ENCODE data around the gene VWCE. TPM values are rescaled to one million over a fixed set of nuclear protein-coding genes. Genes with fewer than 3 reads are reported as not detected.

VWCE gene
- total and polyA plus RNA-seq, 9 of the 15 experiments (the other 6 are each of a cell fraction or from before 2014, with no cell fraction given), result 0.06 to 1.6 (median 0.63) TPM; not detected in 1

DNA sequence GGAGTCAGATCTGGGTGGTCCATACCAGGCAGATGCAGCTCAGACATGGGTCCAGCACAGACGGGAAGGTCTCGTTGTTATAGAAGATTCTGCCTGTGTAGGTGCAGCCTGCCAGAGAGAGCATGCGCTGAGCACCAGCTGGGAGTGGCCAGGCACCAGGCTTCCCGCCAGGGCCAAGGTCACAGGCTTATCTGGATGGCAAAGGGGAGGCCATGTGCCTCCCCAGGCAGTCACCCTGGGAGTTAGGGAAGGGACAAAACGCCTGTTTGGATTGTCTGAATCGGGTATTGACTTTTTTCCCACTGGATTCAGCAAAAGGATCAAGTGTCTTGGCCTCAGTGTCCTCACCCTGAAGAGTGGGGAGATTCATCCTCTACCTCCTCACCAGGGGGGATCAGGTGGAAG, 27.7 kb downstream of the VWCE start (continued):
- peak; percentile 89 for TF ChIP-seq MYC (IDR thresholded peaks at IDR 0.05; ENCODE audit: low read depth, low read length)
- TF ChIP-seq MYC (CRISPR knock-in tag; IDR thresholded peaks at IDR 0.05; ENCODE audit: borderline replicate concordance, low read depth), result no peak
- peak; percentile 61; the same call in 1 of the 2 replicates for TF ChIP-seq TFAP4 (CRISPR knock-in tag; IDR thresholded peaks at IDR 0.05; ENCODE audit: borderline replicate concordance)
- TF ChIP-seq SMAD4 (CRISPR knock-in tag; conservative IDR thresholded peaks at IDR 0.05), result 0 out of 2 replicates have a peak, but pooled peaks have one; percentile 18
- TF ChIP-seq, protein P1, sequence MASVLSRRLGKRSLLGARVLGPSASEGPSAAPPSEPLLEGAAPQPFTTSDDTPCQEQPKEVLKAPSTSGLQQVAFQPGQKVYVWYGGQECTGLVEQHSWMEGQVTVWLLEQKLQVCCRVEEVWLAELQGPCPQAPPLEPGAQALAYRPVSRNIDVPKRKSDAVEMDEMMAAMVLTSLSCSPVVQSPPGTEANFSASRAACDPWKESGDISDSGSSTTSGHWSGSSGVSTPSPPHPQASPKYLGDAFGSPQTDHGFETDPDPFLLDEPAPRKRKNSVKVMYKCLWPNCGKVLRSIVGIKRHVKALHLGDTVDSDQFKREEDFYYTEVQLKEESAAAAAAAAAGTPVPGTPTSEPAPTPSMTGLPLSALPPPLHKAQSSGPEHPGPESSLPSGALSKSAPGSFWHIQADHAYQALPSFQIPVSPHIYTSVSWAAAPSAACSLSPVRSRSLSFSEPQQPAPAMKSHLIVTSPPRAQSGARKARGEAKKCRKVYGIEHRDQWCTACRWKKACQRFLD (CRISPR knock-in tag; IDR thresholded peaks at IDR 0.05), result peak; percentile 49; the same call in 1 of the 2 replicates
- TF ChIP-seq ZBTB33 (CRISPR knock-in tag; IDR thresholded peaks at IDR 0.05), result peak; percentile 20; the same call in 1 of the 2 replicates
- no peak for TF ChIP-seq ZBTB1 (CRISPR knock-in tag; IDR thresholded peaks at IDR 0.05; ENCODE audit: borderline replicate concordance, low read depth)
- 0 out of 2 replicates have a peak, but pooled peaks have one; percentile 39 for TF ChIP-seq POLR2A (conservative IDR thresholded peaks at IDR 0.05)
- peak; percentile 59 for TF ChIP-seq EP400 (IDR thresholded peaks at IDR 0.05)
- no peak for TF ChIP-seq DACH1 (IDR thresholded peaks at IDR 0.05; ENCODE audit: partially characterized antibody)
- TF ChIP-seq NR2C1 (IDR thresholded peaks at IDR 0.05), result peak; percentile 71
- peak; percentile 84 for TF ChIP-seq NR2C1 (tag; IDR thresholded peaks at IDR 0.05)
- TF ChIP-seq BHLHE40 (IDR thresholded peaks at IDR 0.05; ENCODE audit: low read length), result 0 out of 2 replicates have a peak, but pooled peaks have one; percentile 24
